ENCODE results near the gene DCC.

The DCC gene

GRCh38 chr18:52531836-52532235, 191.8 kb downstream of the DCC start:
- H3K4me3 ChIP-seq (ENCODE audit: low read depth, low read length), result no peak overlapping the region
- no peak for DNase-seq (ENCODE audit: low read depth)
- TF ChIP-seq CTCF (IDR thresholded peaks at IDR 0.05; ENCODE audit: insufficient read depth, low read depth, low read length, missing control alignments), result no peak

- H3K4me3 ChIP-seq (ENCODE audit: low read depth, low read length), result no peak overlapping the region
- DNase-seq (ENCODE audit: low read depth), result no peak
- TF ChIP-seq CTCF (IDR thresholded peaks at IDR 0.05; ENCODE audit: insufficient read depth, low read depth, low read length, missing control alignments), result no peak
These were observed 196.0 kb downstream of the DCC start for GRCh38 chr18:52536039-52536438.

DNA sequence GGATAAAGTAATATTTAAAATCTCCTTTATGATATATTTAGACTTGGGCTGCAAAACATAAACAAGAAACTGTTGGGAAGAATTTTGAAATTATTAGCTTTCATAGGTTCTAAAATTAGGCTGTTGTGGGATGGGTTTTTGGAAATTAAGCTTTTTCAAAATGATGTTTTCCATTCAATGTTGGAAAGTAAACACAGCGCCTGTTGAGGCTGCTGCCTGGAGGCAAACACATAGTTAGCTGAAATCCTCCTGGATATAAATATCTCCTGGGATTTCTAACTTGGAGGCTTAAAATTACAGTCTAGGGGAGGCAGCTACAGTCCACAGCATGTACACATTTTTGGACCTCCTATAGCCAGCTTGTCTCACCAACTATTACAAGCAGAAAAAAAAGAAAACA, 197.3 kb downstream of the DCC start:
- no peak for DNase-seq (ENCODE audit: low read depth)
- H3K4me3 ChIP-seq (ENCODE audit: low read depth, low read length), result no peak overlapping the region
- TF ChIP-seq CTCF (IDR thresholded peaks at IDR 0.05; ENCODE audit: insufficient read depth, low read depth, low read length, missing control alignments), result no peak

- TF ChIP-seq CTCF (IDR thresholded peaks at IDR 0.05; ENCODE audit: insufficient read depth, low read depth, low read length, missing control alignments), result no peak
- no peak overlapping the region for H3K4me3 ChIP-seq (ENCODE audit: low read depth, low read length)
- no peak for DNase-seq (ENCODE audit: low read depth)
These were observed 201.1 kb downstream of the DCC start for GRCh38 chr18:52541056-52541455.

DNA sequence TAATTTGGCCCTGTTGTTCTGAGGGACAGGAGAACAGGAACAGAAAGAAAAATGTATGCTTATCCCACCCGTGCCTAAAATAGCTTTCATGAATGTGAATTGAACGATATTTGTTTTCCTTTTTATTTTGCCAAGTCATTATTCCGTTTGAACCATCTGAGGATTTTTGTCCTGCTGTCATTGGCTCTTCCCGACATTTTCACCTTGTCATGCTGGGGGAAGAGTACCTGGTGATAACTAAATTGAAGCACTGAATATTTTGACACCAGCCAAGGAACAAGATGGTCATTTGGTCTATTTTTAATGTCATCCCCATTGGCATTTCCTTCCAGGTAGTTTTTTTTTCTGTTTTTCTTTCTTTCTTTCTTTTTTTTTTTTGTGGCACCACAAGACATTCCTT, 204.1 kb downstream of the DCC start:
- no peak overlapping the region for H3K4me3 ChIP-seq (ENCODE audit: low read depth, low read length)
- no peak for DNase-seq (ENCODE audit: low read depth)
- no peak for TF ChIP-seq CTCF (IDR thresholded peaks at IDR 0.05; ENCODE audit: insufficient read depth, low read depth, low read length, missing control alignments)

DNA sequence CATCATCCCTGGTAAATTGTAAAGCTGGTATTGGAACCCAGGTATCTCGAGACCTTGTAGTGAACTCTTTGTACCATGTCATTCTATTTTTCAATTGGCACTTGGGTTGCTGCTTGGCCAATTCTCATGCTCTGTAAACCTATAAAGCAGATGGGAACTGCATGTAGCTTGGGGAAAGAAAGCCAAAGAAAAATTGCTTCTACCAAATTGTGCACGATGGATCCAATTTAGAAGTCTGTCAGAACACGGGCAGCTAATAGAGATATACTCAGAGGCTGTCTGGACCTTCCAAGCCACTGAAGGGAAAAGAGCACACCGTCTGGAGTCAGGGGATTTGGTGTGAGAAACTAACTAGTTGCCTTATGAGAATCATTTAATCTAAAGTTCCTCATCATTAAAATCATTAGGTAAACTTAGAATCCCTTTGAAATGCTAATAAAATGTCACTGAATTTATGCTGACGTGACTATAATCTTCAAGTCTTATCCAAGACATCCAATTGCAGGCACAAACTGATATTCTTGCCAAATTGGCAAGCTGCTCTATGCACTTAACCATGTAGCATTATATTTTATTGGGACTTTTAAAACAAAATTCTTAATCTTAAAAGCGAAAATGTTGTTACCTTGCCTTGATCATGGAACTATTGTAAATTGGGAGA, 206.8 kb downstream of the DCC start:
- TF ChIP-seq CTCF (IDR thresholded peaks at IDR 0.05; ENCODE audit: insufficient read depth, low read depth, low read length, missing control alignments), result no peak
- DNase-seq (ENCODE audit: low read depth), result no peak
- H3K4me3 ChIP-seq (ENCODE audit: low read depth, low read length), result no peak overlapping the region

DNA sequence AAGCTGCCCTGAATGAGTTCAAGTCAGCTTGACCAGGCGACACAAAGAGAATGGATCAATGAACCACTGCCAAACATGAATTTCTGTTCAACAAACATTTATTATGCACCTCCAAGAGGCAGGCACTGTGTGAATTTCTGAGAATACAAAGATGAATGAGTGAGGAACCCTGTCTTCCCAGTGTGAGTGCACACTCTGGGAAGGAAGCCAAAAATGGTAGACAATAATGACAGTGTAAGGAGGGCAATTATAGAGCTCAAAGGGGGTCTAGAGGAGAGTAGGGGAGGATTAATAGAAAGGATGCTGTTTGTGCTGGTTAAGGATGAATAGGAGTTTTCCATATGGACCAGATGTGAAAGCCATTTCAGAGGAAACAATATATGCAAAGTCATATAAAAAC, 213.4 kb downstream of the DCC start:
- no peak for DNase-seq (ENCODE audit: low read depth)
- H3K4me3 ChIP-seq (ENCODE audit: low read depth, low read length), result no peak overlapping the region
- no peak for TF ChIP-seq CTCF (IDR thresholded peaks at IDR 0.05; ENCODE audit: insufficient read depth, low read depth, low read length, missing control alignments)

Data from GM12865 (cell line).